Amygdala (tissue), 56 donors: Measurements from ENCODE around the gene STAM.

Source experiments
- DNase-seq, 56 donors: peaks; one replicate each; lab custom pipeline; 2025; lab: John Stamatoyannopoulos, UW

Gene STAM

DNA sequence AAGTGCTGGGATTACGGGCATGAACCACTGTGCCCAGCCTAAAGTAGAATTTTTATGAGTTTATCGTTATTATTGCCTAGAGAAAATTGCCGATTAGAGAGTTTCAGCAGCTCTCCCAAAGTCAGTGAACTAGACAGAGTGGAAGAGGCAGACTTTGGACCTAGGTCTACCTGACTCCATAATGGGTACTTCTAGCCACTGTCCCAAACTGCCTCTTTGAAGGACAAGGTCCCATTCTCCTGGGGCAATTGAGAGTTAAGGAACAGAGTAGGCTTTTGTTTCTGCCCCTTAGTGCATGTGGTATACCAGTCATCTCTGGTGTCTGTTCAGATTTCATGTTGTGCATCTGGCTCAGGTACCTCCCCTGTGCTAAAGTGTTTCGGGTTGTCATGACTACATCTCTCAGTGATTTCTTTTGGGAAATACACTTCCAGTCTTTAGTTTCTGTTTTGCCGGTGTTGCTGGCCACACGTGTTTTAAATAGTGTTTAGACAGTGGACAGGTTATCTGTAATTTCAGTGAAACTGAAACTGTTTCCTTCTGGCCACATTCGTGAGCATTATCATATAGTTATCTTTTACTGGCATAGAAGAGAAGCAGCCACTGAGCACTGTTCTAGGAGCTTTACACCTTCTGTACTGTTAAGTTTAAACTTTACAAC, 112.7 kb downstream of the STAM start:
- no peak for DNase-seq

- no peak for DNase-seq
These were observed 114.2 kb downstream of the STAM start for GRCh38 chr10:17758200-17758599.

DNA sequence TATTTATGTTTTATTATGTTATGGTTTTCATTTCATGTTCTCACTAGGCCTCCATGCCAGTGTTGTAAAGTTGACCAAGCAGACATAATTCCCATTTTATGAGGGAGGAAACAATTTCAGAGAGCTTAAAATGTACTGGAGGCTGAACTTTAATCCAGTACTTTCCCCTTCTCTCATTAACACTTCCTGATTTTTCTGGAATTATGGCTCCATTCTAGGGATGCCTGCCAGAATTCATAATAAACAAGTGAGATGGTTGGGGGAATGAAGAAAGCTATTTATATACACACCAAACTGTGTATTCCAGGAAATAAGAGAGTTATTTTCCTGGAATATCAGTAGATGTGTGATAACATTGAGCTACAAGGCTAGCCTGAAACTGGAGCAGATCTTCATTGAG, 114.9 kb downstream of the STAM start:
- no peak for DNase-seq

DNA sequence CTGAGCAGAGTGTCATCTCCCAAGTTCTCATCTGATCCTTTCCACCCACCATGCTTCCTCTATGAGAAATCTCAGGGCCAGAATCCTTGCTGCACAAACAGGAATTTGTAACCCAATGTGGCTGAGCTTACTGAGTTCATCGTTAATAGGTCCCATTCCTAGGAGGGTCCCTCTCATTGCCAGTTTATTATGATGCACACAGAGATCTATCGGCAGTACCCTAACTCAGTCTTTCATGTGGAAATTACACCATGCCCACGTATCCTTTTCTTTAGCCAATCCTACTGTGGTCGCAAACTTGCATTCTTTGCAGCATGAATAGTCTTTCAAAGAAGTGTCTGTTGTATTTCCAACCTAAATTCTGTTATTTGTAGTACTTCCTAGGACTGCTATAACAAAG, 120.2 kb downstream of the STAM start:
- no peak for DNase-seq

- no peak for DNase-seq
These were observed 121.7 kb downstream of the STAM start for GRCh38 chr10:17765602-17766001.
